Caco-2 (cell line): ENCODE measurements around the gene ASMTL. TPM values are rescaled to one million over a fixed set of nuclear protein-coding genes. Genes with fewer than 3 reads are reported as not detected.

ENCODE experiments used
- BruUV-seq: library from RNA; stranded (reverse); fragments of 400-500 nt; replicated peaks from 2 replicates; lab custom pipeline; 2021; lab: Mats Ljungman, UMichigan
- CTCF ChIA-PET: fragments of 300-600 bp; sonication (Branson Sonifier 250); formaldehyde crosslinking; loops from one replicate; lab custom pipeline; 2022; ENCODE audit warnings: antibody characterized with exemption; lab: Charles Lee
- POLR2A ChIA-PET: fragments of 300-600 bp; sonication (Branson Sonifier 250); formaldehyde crosslinking; loops from one replicate; lab custom pipeline; 2022; ENCODE audit warnings: antibody characterized with exemption; lab: Charles Lee
- DNase-seq, 2 experiments: peaks; one replicate each; pipeline versions ENCODE4 v3.0.0 to v3.0.0-alpha.2; 2020 to 2022
- H3K27me3 ChIP-seq: replicated peaks from 2 replicates; pipeline ENCODE4 v1.6.0; 2011; ENCODE audit warnings: low read length; ENCODE audit not compliant: control insufficient read depth, insufficient read depth
- H3K36me3 ChIP-seq: 2 replicates; pipeline ENCODE4 v1.5.1; 2011; ENCODE audit warnings: low read length; ENCODE audit not compliant: control insufficient read depth, insufficient read depth
- H3K4me1 ChIP-seq: fragments of 250-450 bp; sonication (Bioruptor Pico); 2 replicates; pipeline ENCODE4 v1.5.1; 2020; ENCODE audit warnings: mild to moderate bottlenecking
- H3K4me3 ChIP-seq: 2 replicates; pipeline ENCODE4 v1.5.1; 2011; ENCODE audit warnings: low read depth, mild to moderate bottlenecking, control low read depth, low read length
- H3K9me3 ChIP-seq: fragments of 250-450 bp; sonication (Bioruptor Pico); 2 replicates; pipeline ENCODE4 v1.5.1; 2020; ENCODE audit warnings: mild to moderate bottlenecking, moderate library complexity
- H3K27ac Mint-ChIP-seq: one replicate; pipeline ENCODE4 v1.8.0; 2022; ENCODE audit warnings: mixed read lengths; ENCODE audit not compliant: unreplicated experiment
- H3K27me3 Mint-ChIP-seq: one replicate; pipeline ENCODE4 v1.8.0; 2022; ENCODE audit warnings: mixed read lengths; ENCODE audit not compliant: insufficient read depth, unreplicated experiment
- H3K36me3 Mint-ChIP-seq: one replicate; pipeline ENCODE4 v1.8.0; 2022; ENCODE audit warnings: mild to moderate bottlenecking, mixed read lengths; ENCODE audit not compliant: insufficient read depth, unreplicated experiment
- H3K4me1 Mint-ChIP-seq: one replicate; pipeline ENCODE4 v1.8.0; 2022; ENCODE audit warnings: low read depth, mixed read lengths; ENCODE audit not compliant: unreplicated experiment
- H3K4me3 Mint-ChIP-seq: one replicate; pipeline ENCODE4 v1.8.0; 2022; ENCODE audit warnings: mild to moderate bottlenecking, moderate library complexity, mixed read lengths; ENCODE audit not compliant: unreplicated experiment
- H3K9me3 Mint-ChIP-seq: one replicate; pipeline ENCODE4 v1.8.0; 2022; ENCODE audit warnings: mixed read lengths; ENCODE audit not compliant: unreplicated experiment
- intact Hi-C: fragments of 100-400 bp; cut with micrococcal nuclease; formaldehyde crosslinking; loops from one replicate; pipeline ENCODE4 v1.10.0; 2022; ENCODE audit not compliant: unreplicated experiment
- total RNA-seq: library from RNA; stranded (reverse); gene quantifications from 2 replicates; pipeline ENCODE4 v1.2.3, GENCODE V29; 2022
- TF ChIP-seq, protein P1 (sequence below), 2 experiments: fragments of 200-600 bp in 1 of 2; IDR thresholded peaks; 1 replicate in 1 of 2; 2 replicates in 1 of 2; pipeline versions ENCODE4 v1.5.1 to v1.8.0; 2011 to 2022; ENCODE audit warnings: antibody characterized with exemption in 1 of 2, control low read depth in 1 of 2, inconsistent platforms in 1 of 2, low read depth in 1 of 2, low read length in 1 of 2, mild to moderate bottlenecking in 1 of 2, moderate library complexity in 1 of 2; ENCODE audit not compliant: insufficient read depth in 1 of 2, severe bottlenecking in 1 of 2, unreplicated experiment in 1 of 2

Gene ASMTL
- total RNA-seq, 1 experiment from 2014 or later, result 17.4 TPM

GRCh38 chrX:1465286-1466231 is 12.8 kb upstream of the ASMTL start:
- Mint-ChIP-seq H3K4me1 (no peaks in the 10 kb centered on the region), H3K27ac (no peak overlapping the region), H3K36me3 (no peaks in the 10 kb centered on the region), H3K9me3 (peaks cover 14% of the 10 kb centered on the region), H3K4me3 (no peak overlapping the region), H3K27me3 (peaks cover 10% of the 10 kb centered on the region)
- intact Hi-C loops, result no loop called here
- Histone ChIP-seq H3K9me3 (no peaks in the 10 kb centered on the region; the same call in 1 of the 2 replicates), H3K27me3 (no peaks in the 10 kb centered on the region), H3K36me3 (no peaks in the 10 kb centered on the region), H3K4me1 (no peaks in the 10 kb centered on the region), H3K4me3 (no peak overlapping the region)
- ChIA-PET CTCF (no interaction called here), POLR2A (no interaction called here)
- DNase-seq, result peak in 1 of 2 experiments; percentile 29
- TF ChIP-seq, protein P1, sequence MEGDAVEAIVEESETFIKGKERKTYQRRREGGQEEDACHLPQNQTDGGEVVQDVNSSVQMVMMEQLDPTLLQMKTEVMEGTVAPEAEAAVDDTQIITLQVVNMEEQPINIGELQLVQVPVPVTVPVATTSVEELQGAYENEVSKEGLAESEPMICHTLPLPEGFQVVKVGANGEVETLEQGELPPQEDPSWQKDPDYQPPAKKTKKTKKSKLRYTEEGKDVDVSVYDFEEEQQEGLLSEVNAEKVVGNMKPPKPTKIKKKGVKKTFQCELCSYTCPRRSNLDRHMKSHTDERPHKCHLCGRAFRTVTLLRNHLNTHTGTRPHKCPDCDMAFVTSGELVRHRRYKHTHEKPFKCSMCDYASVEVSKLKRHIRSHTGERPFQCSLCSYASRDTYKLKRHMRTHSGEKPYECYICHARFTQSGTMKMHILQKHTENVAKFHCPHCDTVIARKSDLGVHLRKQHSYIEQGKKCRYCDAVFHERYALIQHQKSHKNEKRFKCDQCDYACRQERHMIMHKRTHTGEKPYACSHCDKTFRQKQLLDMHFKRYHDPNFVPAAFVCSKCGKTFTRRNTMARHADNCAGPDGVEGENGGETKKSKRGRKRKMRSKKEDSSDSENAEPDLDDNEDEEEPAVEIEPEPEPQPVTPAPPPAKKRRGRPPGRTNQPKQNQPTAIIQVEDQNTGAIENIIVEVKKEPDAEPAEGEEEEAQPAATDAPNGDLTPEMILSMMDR (IDR thresholded peaks at IDR 0.05; ENCODE audit: insufficient read depth in 1 of 2, low read depth in 1 of 2, low read length in 1 of 2, severe bottlenecking in 1 of 2, unreplicated experiment in 1 of 2), result no peak
- no TSS peak for BruUV-seq

GRCh38 chrX:1464971-1465285 is 12.2 kb upstream of the ASMTL start:
- Mint-ChIP-seq H3K4me3 (no peak overlapping the region), H3K27me3 (peaks cover 10% of the 10 kb centered on the region), H3K27ac (no peak overlapping the region), H3K9me3 (peaks cover 14% of the 10 kb centered on the region), H3K4me1 (no peaks in the 10 kb centered on the region), H3K36me3 (no peaks in the 10 kb centered on the region)
- no peaks in the 10 kb centered on the region for H3K4me1 ChIP-seq
- BruUV-seq, result no TSS peak
- CTCF ChIA-PET, result no interaction called here
- peaks cover 4% of the 10 kb centered on the region for H3K9me3 ChIP-seq
- no peak for DNase-seq
- POLR2A ChIA-PET, result no interaction called here
- intact Hi-C loops, result no loop called here
- no peaks in the 10 kb centered on the region for H3K27me3 ChIP-seq
- TF ChIP-seq, protein P1 (IDR thresholded peaks at IDR 0.05; ENCODE audit: insufficient read depth in 1 of 2, low read depth in 1 of 2, low read length in 1 of 2, severe bottlenecking in 1 of 2, unreplicated experiment in 1 of 2), result no peak
- no peak overlapping the region for H3K4me3 ChIP-seq
- H3K36me3 ChIP-seq, result no peaks in the 10 kb centered on the region

DNA sequence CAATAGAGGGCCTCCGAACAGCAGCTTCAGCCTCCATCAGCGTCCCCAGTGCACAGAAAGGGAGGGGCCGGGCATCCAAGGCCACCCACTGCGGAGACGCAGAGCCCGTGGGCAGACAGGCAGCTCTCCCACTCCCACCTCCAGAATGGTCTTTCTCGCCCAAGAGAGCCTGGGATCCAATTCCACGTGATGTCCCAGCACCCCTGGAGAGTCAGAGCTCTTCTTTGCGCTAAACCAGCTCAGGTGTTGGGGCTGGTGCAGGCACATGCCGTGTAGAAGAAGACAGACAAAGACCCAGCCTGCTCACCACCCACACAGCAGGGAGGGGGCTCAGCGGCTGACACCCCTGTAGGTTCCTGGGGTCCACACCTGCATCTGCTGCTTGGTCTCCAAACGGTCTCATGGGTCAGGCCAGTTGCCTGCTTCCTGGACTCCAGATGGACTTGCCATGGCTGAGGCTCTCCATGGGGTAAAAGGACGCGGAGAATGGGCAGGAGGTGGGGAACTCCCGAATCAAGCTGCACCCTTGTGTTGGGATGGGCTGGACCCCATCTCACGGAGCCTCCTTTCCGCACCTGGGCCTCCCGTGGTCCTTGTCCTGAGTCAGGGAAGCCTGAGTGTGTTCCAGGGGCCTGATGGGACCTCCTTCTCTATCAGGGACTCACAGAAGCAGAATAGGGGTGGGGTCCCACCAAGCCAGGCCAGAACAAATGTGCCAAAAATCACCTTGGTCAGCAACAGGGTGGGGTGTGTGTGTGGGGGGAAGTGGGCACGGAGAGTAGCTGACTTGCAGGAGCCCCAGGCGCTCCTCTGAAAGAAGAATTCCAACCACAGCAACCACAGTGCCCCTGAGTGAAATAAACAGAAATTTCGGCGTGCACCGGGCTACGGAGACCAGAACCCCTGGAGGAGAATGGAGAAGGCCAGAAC is 11.6 kb upstream of the ASMTL start:
- BruUV-seq, result no TSS peak
- H3K36me3 Mint-ChIP-seq, result no peaks in the 10 kb centered on the region
- ChIA-PET CTCF (no interaction called here), POLR2A (no interaction called here)
- H3K27me3 ChIP-seq, result no peaks in the 10 kb centered on the region
- H3K4me1 Mint-ChIP-seq, result no peaks in the 10 kb centered on the region
- TF ChIP-seq, protein P1 (IDR thresholded peaks at IDR 0.05; ENCODE audit: insufficient read depth in 1 of 2, low read depth in 1 of 2, low read length in 1 of 2, severe bottlenecking in 1 of 2, unreplicated experiment in 1 of 2), result no peak
- H3K27me3 Mint-ChIP-seq, result peaks cover 10% of the 10 kb centered on the region
- H3K9me3 Mint-ChIP-seq, result peaks cover 14% of the 10 kb centered on the region
- peaks cover 6% of the 10 kb centered on the region for H3K9me3 ChIP-seq
- H3K4me3 Mint-ChIP-seq, result no peak overlapping the region
- intact Hi-C loops, result no loop called here
- H3K4me3 ChIP-seq, result no peak overlapping the region
- no peaks in the 10 kb centered on the region for H3K4me1 ChIP-seq
- no peaks in the 10 kb centered on the region for H3K36me3 ChIP-seq
- peak in 1 of 2 experiments; percentile 21 for DNase-seq
- H3K27ac Mint-ChIP-seq, result no peak overlapping the region
